OCI-LY1 (cell line): Measurements from ENCODE around the gene CACNA1E.

Experiments
- EZH2 ChIP-seq: fragments of 200-600 bp; sonication (generic), shearing (Covaris generic); IDR thresholded peaks from 2 replicates; pipeline ENCODE4 v1.8.0; 2017; ENCODE audit warnings: borderline replicate concordance, mixed run types, mild to moderate bottlenecking, antibody characterized with exemption, low read length, moderate library complexity, mixed read lengths
- TF ChIP-seq, protein P1 (sequence below): fragments of 200-600 bp; sonication (generic), shearing (Covaris generic); IDR thresholded peaks from 2 replicates; pipeline ENCODE4 v1.5.1; 2017; ENCODE audit warnings: mild to moderate bottlenecking, antibody characterized with exemption, low read length, moderate library complexity, mixed read lengths

DNA sequence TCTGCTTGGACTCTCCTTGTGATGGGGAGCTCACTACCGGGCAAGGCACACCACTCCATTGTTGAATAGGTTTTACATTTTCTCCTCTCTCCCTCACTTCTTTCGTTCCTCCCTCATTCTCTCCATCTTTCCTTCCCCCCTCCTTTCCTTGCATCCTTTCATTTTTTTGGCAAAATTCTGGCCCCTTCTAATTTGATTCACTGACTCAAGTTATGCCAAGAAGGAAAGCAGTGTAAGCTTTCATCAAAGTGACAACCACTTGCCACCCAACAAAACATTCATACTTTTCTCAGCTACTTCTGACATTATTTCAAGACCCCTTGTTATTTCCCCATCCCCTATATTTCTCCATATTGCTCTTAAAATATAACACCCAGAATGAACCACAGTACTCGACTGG, 68.4 kb downstream of the CACNA1E start:
- TF ChIP-seq, protein P1, sequence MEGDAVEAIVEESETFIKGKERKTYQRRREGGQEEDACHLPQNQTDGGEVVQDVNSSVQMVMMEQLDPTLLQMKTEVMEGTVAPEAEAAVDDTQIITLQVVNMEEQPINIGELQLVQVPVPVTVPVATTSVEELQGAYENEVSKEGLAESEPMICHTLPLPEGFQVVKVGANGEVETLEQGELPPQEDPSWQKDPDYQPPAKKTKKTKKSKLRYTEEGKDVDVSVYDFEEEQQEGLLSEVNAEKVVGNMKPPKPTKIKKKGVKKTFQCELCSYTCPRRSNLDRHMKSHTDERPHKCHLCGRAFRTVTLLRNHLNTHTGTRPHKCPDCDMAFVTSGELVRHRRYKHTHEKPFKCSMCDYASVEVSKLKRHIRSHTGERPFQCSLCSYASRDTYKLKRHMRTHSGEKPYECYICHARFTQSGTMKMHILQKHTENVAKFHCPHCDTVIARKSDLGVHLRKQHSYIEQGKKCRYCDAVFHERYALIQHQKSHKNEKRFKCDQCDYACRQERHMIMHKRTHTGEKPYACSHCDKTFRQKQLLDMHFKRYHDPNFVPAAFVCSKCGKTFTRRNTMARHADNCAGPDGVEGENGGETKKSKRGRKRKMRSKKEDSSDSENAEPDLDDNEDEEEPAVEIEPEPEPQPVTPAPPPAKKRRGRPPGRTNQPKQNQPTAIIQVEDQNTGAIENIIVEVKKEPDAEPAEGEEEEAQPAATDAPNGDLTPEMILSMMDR = no peak
- no peak for TF ChIP-seq EZH2
